22Rv1 (cell line): ENCODE data around the gene PSAT1.

Source experiments
- H3K27ac ChIP-seq: fragments of 450-650 bp; 2 replicates; pipeline ENCODE4 v1.5.1; 2017
- ZFX ChIP-seq: fragments of 450-650 bp; IDR thresholded peaks from 2 replicates; pipeline ENCODE4 v1.6.1; 2017; ENCODE audit warnings: antibody characterized with exemption, borderline replicate concordance
- TF ChIP-seq, protein P1 (sequence below): fragments of 450-650 bp; IDR thresholded peaks from 2 replicates; pipeline ENCODE4 v1.5.1; 2017; ENCODE audit warnings: mild to moderate bottlenecking

PSAT1 gene

DNA sequence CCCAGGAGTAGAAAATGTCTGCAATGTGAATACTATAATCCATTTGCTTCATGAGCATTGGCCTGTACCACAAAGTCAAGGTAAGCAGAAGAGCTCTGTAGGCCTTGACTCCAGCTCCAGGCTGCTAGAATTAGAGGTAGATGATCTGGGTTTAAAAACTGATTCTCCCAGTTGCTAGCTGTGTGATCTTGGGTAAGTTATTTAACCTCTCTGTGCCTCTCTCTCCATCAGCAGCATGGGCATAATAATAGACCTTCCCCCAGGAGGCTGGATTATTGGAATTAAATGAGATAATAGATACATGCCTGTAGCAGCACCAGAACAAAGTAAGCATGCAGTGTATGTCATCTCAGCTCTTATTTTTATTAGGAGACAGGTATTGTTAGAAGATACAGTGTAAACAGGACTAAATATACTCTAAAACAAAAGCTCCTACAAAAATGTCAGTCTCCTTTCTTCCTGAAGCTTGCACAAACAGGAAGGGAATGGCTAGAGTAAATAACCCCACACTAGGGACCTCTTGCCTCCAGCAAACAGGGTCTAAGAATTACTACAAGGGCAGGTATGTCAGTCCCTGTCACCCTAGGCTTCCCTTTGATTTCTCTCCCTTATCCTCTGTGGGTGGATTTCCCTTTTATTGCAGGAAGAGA lies 57.5 kb downstream of the PSAT1 start:
- H3K27ac ChIP-seq: no peak overlapping the region
- TF ChIP-seq, protein P1, sequence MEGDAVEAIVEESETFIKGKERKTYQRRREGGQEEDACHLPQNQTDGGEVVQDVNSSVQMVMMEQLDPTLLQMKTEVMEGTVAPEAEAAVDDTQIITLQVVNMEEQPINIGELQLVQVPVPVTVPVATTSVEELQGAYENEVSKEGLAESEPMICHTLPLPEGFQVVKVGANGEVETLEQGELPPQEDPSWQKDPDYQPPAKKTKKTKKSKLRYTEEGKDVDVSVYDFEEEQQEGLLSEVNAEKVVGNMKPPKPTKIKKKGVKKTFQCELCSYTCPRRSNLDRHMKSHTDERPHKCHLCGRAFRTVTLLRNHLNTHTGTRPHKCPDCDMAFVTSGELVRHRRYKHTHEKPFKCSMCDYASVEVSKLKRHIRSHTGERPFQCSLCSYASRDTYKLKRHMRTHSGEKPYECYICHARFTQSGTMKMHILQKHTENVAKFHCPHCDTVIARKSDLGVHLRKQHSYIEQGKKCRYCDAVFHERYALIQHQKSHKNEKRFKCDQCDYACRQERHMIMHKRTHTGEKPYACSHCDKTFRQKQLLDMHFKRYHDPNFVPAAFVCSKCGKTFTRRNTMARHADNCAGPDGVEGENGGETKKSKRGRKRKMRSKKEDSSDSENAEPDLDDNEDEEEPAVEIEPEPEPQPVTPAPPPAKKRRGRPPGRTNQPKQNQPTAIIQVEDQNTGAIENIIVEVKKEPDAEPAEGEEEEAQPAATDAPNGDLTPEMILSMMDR: no peak
- TF ChIP-seq ZFX: no peak

DNA sequence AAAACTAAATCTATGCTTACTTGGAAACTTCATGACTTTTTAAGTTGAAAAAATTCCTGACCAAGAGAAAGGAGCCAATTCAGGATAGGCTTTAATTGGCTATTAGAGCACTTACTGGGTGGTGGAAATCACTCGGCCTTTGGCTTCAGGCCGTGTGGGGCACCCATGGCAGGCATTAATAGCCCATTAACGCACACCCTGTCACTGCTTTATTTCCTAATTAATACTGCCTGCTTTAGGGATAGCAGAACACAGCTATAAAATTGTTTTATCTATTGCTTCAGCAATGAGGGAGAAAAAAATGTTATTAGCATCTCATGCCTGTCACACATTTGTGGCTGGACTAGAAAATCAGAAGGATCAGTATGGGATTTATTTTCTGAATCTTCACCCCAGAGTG lies 58.1 kb downstream of the PSAT1 start:
- TF ChIP-seq, protein P1: no peak
- TF ChIP-seq ZFX: no peak
- no peak overlapping the region for H3K27ac ChIP-seq

DNA sequence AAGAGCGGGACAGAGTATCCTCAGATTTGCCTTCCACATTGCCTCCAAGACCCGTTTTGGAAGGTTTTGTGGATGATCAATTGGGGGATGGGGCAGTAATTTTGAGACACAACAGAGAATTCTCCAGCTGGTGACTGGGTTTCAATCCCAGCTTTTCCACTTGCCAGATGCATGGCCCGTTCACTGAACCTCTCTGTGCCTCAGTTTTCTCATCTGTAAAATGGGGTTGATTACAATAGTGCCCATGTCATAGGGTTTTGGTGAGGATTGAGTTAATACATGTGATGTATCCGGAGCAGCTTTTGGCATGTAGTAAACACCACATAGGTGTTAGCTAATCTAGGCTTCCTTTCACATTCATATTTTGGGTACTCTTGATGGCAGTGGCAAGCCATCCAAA lies 59.7 kb downstream of the PSAT1 start:
- TF ChIP-seq, protein P1: no peak
- TF ChIP-seq ZFX: no peak
- no peak overlapping the region for H3K27ac ChIP-seq

DNA sequence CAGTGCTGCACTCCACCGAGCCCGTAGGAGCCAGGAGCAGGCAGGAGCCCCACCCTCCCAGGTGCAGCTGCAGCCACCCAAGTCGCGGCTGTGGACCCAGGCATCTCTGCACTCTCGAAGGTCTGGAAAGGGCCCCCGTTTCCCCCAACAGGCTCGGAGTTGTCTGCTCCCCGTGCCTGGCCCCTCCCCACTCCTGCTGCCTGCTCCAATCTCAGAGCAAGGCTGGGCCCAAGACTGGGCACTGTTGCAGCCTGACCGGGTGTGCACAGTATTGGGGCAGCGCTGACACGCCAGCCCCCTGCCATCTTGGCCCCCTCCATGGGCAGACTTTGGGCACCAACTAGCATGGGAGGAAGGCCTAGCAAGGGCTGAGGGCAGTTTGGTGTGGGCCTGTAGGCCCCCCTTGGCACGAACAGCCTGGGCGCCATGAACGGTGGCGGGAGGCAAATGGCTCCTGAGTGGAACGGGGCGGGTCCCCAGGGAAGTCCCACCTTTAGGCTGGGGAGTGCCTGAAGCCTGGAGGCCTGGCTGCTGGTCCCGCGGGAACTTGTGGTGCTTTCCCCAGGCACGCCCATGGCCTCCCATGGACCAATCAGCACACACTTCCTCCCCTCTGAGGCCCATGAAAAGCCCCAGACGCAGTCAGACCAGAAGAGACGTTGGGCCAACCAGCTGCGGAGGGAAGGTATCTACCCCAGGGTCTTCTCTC lies 60.4 kb downstream of the PSAT1 start:
- H3K27ac ChIP-seq: no peak overlapping the region
- no peak for TF ChIP-seq ZFX
- TF ChIP-seq, protein P1: no peak

DNA sequence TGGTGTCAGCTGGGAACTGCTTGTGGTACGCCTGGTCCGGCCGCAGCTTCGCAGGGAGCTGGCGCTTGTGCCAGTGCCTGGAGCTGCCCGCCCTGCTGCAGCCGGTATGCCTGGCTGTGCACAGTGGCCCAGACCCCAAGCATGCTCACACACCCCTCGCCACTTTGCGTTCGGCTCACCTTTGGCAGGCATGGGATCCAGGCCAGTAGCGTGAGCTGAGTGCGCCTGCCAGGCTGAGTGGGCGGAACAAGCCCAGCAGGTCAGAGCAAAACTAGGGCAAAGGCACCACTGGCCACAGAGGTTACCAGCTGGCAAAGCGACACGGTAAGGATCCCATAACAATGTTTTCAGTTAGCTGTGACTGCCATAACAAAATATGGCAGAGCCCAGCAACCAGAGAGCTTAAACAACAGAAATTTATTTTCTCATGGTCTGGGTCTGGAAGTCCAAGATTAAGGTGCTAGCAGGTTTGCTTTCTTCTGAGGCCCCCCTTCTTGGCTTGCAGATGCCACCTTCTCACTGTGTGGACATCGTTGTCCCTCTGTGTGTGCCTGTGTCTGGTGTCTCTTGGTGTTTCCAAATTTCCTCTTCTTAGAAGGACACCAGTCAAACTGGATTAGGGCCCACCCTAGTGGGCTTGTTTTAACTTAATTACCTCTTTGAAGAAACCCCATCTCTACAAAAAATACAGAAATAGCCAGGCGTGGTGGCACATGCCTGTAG lies 61.6 kb downstream of the PSAT1 start:
- no peak for TF ChIP-seq ZFX
- TF ChIP-seq, protein P1: no peak
- H3K27ac ChIP-seq: no peak overlapping the region

DNA sequence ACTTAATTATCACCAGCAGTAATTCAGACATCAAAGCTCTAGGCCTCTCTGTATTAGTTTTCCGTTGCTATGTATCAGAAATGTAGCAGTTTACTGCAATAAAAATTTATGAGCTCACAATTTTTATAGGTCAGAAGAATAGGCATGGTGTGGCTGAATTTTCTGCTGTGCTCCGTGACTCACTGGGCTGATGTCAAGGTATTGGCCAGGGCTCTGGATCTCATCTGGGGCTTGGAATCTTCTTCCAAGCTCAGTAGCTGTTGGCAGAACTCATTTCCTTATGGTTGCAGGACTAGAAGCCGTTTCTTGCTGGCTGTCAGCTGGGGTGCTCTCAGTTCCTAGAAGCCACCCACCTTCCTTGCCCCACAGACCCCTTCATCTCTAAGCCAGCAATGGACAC lies 66.3 kb downstream of the PSAT1 start:
- no peak for TF ChIP-seq ZFX
- TF ChIP-seq, protein P1: no peak
- no peak overlapping the region for H3K27ac ChIP-seq
